COR-L47 (cell line): ENCODE data around the gene UBE2F.

ENCODE experiments used
- DNase-seq: peaks from one replicate; lab custom pipeline; 2025; lab: John Stamatoyannopoulos, UW

The UBE2F gene

GRCh38 chr2:237966565-237967462 is at the start of gene UBE2F:
TSS of gene UBE2F (plus strand) at chr2:237967014. CDS start at chr2:237973108, 6,094 bp downstream.
- peak; percentile 85 for DNase-seq

GRCh38 chr2:237917696-237918374 is 49.0 kb upstream of the UBE2F start:
- DNase-seq = no peak

GRCh38 chr2:237919593-237919992 is 47.2 kb upstream of the UBE2F start:
- DNase-seq = no peak

GRCh38 chr2:237920673-237921072 is 46.1 kb upstream of the UBE2F start:
- DNase-seq = no peak

- no peak for DNase-seq
These were observed 44.8 kb upstream of the UBE2F start for GRCh38 chr2:237921967-237922492.

- DNase-seq = no peak
These were observed 44.0 kb upstream of the UBE2F start for GRCh38 chr2:237922641-237923361.

- no peak for DNase-seq
These were observed 43.2 kb upstream of the UBE2F start for GRCh38 chr2:237923481-237924163.

GRCh38 chr2:237924164-237924534 is 42.7 kb upstream of the UBE2F start:
- DNase-seq = no peak

- no peak for DNase-seq
These were observed 39.7 kb upstream of the UBE2F start for GRCh38 chr2:237927135-237927534.

- no peak for DNase-seq
These were observed 38.8 kb upstream of the UBE2F start for GRCh38 chr2:237927986-237928385.

GRCh38 chr2:237929979-237930378 is 36.8 kb upstream of the UBE2F start:
- no peak for DNase-seq

GRCh38 chr2:237931205-237931721 is 35.6 kb upstream of the UBE2F start:
- DNase-seq = no peak

- no peak for DNase-seq
These were observed 34.1 kb upstream of the UBE2F start for GRCh38 chr2:237932731-237933131.

- no peak for DNase-seq
These were observed 32.6 kb upstream of the UBE2F start for GRCh38 chr2:237934186-237934585.

GRCh38 chr2:237935740-237936452 is 30.9 kb upstream of the UBE2F start:
- DNase-seq = no peak

- DNase-seq = no peak
These were observed 27.6 kb upstream of the UBE2F start for GRCh38 chr2:237939251-237939650.

GRCh38 chr2:237940828-237941227 is 26.0 kb upstream of the UBE2F start:
- DNase-seq = no peak

GRCh38 chr2:237941239-237941638 is 25.6 kb upstream of the UBE2F start:
- DNase-seq = no peak

- no peak for DNase-seq
These were observed 24.3 kb upstream of the UBE2F start for GRCh38 chr2:237942513-237942899.

- no peak for DNase-seq
These were observed 23.3 kb upstream of the UBE2F start for GRCh38 chr2:237943395-237944094.
